ENCODE data around the gene BPIFB6. TPM values are rescaled to one million over a fixed set of nuclear protein-coding genes. Genes with fewer than 3 reads are reported as not detected.

Gene BPIFB6
- total and polyA plus RNA-seq, 7 donors, result not detected

- no peak overlapping the region for H3K4me3 ChIP-seq
- H3K27ac ChIP-seq, result no peak overlapping the region
- no peak for TF ChIP-seq CTCF (IDR thresholded peaks at IDR 0.05)
- H3K9me3 ChIP-seq, result no peaks in the 10 kb centered on the region
- intact Hi-C loops (cut with DNase I), result no loop called here
- ATAC-seq (no peak), DNase-seq (no peak)
- H3K4me1 ChIP-seq, result no peaks in the 10 kb centered on the region
- WGBS, 3 donors, result 69 to 77% (median 75%) methylated on average over 16 of the region's 16 CpGs
- peaks cover 0 to 4% (median 0%) of the 10 kb centered on the region in 3 donors for H3K27me3 ChIP-seq (ENCODE audit: insufficient read depth in 3 of 3, low read length in 2 of 3)
- no peaks in the 10 kb centered on the region for H3K36me3 ChIP-seq (ENCODE audit: insufficient read depth in 1 of 2, low read depth in 1 of 2)
These were observed 43.4 kb upstream of the BPIFB6 start for GRCh38 chr20:32988008-32988407.

- DNase-seq (no peak), ATAC-seq (no peak)
- WGBS, 3 donors, result 83 to 87% (median 86%) methylated on average over 14 of the region's 14 CpGs
- Histone ChIP-seq H3K27ac (no peak overlapping the region), H3K36me3 (ENCODE audit: insufficient read depth in 1 of 2, low read depth in 1 of 2) (no peaks in the 10 kb centered on the region), H3K27me3 (ENCODE audit: insufficient read depth in 3 of 3, low read length in 2 of 3) (peaks cover 0 to 4% (median 0%) of the 10 kb centered on the region in 3 donors), H3K9me3 (no peaks in the 10 kb centered on the region), H3K4me1 (no peaks in the 10 kb centered on the region), H3K4me3 (no peak overlapping the region)
- intact Hi-C loops (cut with DNase I), result no loop called here
- TF ChIP-seq CTCF (IDR thresholded peaks at IDR 0.05), result no peak
These were observed 41.8 kb upstream of the BPIFB6 start for GRCh38 chr20:32989507-32990283.

GRCh38 chr20:32990426-32990825 lies 41.0 kb upstream of the BPIFB6 start:
- no peak for TF ChIP-seq CTCF (IDR thresholded peaks at IDR 0.05)
- WGBS, 3 donors, result 48 to 57% (median 51%) methylated on average over 3 of the region's 3 CpGs
- no peak overlapping the region for H3K27ac ChIP-seq
- H3K36me3 ChIP-seq (ENCODE audit: insufficient read depth in 1 of 2, low read depth in 1 of 2), result no peaks in the 10 kb centered on the region
- peaks cover 1% of the 10 kb centered on the region for H3K9me3 ChIP-seq
- H3K27me3 ChIP-seq (ENCODE audit: insufficient read depth in 3 of 3, low read length in 2 of 3), result peaks cover 0 to 4% (median 0%) of the 10 kb centered on the region in 3 donors
- DNase-seq, result no peak
- no peak overlapping the region for H3K4me3 ChIP-seq
- no peak for ATAC-seq
- intact Hi-C loops (cut with DNase I), result no loop called here
- H3K4me1 ChIP-seq, result no peaks in the 10 kb centered on the region

GRCh38 chr20:32991383-32991782 lies 40.1 kb upstream of the BPIFB6 start:
- peaks cover 0 to 4% (median 2%) of the 10 kb centered on the region in 3 donors for H3K27me3 ChIP-seq (ENCODE audit: insufficient read depth in 3 of 3, low read length in 2 of 3)
- ATAC-seq, result no peak
- no peak overlapping the region for H3K27ac ChIP-seq
- peaks cover 3% of the 10 kb centered on the region for H3K9me3 ChIP-seq
- H3K4me3 ChIP-seq, result no peak overlapping the region
- no peaks in the 10 kb centered on the region for H3K36me3 ChIP-seq (ENCODE audit: insufficient read depth in 1 of 2, low read depth in 1 of 2)
- intact Hi-C loops (cut with DNase I), result no loop called here
- DNase-seq, result no peak
- TF ChIP-seq CTCF (IDR thresholded peaks at IDR 0.05), result no peak
- 46 to 56% (median 48%) methylated on average over 3 of the region's 3 CpGs for WGBS, 3 donors
- no peaks in the 10 kb centered on the region for H3K4me1 ChIP-seq
